ENCODE measurements around the gene PIGO. TPM values are rescaled to one million over a fixed set of nuclear protein-coding genes. Genes with fewer than 3 reads are reported as not detected.

The PIGO gene
- 31.9 and 32.0 TPM in 2 replicates for total RNA-seq (2022)
- percentile 71 among the genes with signal in this experiment for Bru-seq, nascent RNA
- percentile 90 among the genes with signal in this experiment for BruChase-seq, experiment 1, labeled RNA remaining after a 6-hour chase
- percentile 82 among the genes with signal in this experiment for BruChase-seq, experiment 2, labeled RNA remaining after a 2-hour chase
- long read RNA-seq, full-length matches to known transcripts: 4 of 27 reads
- long read RNA-seq, partial matches to known transcripts: 9 of 27 reads
- long read RNA-seq, other reads (novel, unspliced or antisense): 14 of 27 reads

DNA sequence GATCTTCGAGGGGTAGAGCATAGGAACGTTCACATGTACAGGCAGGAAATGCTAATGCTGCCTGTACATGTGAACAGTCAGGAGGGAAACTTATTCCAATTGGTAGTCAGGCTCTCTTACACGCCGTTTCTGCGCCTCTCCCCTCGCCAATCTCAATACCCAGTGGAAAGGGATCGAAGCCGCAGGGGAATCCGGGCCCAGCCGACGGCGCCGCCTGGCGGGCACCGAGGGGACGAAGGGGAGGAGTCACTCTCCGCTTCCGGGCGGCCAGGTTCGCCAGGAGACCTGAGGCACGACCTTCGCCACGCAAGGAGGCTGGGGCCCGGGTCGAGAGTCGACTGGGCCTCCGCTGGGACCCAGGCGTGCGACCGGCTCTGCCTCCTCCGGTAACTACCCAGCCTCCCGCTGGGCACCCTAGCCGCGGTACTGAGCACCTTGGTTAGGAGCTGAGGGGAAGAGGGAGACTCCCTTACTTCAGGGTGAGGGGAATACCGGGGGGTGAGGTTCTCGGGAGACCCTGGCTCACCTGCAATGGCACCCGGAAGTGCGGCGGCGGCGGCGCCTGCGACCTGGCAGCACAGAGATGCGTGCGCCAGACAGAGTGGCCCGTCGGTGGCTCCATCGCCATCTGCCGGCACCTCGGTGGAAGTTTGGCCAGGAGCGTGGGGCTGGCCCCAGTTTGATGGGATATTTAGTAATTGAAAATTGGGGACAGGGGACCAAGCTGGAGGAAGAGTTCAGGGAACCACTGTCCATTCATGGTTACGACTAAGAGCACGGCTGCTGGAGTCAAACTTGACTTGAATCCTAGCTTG, at the start of gene PIGO:
Gene PIGO (minus strand): TSS at position 557 of the 815 bp plus-strand sequence. CDS start 1,026 bp downstream, outside the sequence.
- TF ChIP-seq, protein P1, sequence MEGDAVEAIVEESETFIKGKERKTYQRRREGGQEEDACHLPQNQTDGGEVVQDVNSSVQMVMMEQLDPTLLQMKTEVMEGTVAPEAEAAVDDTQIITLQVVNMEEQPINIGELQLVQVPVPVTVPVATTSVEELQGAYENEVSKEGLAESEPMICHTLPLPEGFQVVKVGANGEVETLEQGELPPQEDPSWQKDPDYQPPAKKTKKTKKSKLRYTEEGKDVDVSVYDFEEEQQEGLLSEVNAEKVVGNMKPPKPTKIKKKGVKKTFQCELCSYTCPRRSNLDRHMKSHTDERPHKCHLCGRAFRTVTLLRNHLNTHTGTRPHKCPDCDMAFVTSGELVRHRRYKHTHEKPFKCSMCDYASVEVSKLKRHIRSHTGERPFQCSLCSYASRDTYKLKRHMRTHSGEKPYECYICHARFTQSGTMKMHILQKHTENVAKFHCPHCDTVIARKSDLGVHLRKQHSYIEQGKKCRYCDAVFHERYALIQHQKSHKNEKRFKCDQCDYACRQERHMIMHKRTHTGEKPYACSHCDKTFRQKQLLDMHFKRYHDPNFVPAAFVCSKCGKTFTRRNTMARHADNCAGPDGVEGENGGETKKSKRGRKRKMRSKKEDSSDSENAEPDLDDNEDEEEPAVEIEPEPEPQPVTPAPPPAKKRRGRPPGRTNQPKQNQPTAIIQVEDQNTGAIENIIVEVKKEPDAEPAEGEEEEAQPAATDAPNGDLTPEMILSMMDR (IDR thresholded peaks at IDR 0.05; ENCODE audit: unreplicated experiment): peak; percentile 8
- peak; percentile 88 for DNase-seq
- no peaks in the 10 kb centered on the region for H3K27me3 Mint-ChIP-seq (ENCODE audit: unreplicated experiment)
- H3K27ac Mint-ChIP-seq (ENCODE audit: unreplicated experiment): peak within 1 kb of the TSS; percentile 73
- peak within 1 kb of the TSS; percentile 74 for H3K4me3 Mint-ChIP-seq (ENCODE audit: low read depth, unreplicated experiment)
- H3K9me3 Mint-ChIP-seq (ENCODE audit: low read depth, unreplicated experiment): no peaks in the 10 kb centered on the region
- intact Hi-C loops (cut with micrococcal nuclease; ENCODE audit: unreplicated experiment): no loop called here
- peaks cover 35% of the 10 kb centered on the region for H3K36me3 Mint-ChIP-seq (ENCODE audit: insufficient read depth, unreplicated experiment)
- CTCF ChIA-PET: interaction anchor here (0.8 to 0.9 kb wide), 2 partner anchors 24 to 109 kb away, joined by 3 read pairs; partner anchors contain the start of gene VCP
- no peaks in the 10 kb centered on the region for H3K4me1 Mint-ChIP-seq (ENCODE audit: low read depth, unreplicated experiment)
- BruUV-seq (replicated peaks): TSS peak; percentile 73

DNA sequence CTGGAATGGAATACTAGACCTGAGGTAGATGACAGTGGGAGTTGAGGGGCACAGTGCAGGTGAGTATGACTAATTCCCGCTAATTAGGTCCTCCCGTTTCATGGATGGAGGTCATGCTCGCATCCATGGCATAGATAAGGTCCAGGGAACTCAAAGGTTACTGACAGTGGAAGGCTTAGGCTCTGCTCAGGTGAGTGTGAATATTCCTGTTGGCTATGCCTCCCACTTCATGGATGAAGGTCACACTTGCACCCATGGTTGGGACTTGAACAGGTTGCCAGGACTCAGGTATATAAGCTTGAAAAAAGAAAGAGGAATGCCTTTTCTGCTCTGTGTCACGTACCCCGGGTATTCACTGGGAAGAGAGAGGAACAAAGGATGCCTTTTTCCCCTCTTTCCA, 45.6 kb upstream of the PIGO start:
- Mint-ChIP-seq H3K4me3 (ENCODE audit: low read depth, unreplicated experiment) (no peak overlapping the region), H3K4me1 (ENCODE audit: low read depth, unreplicated experiment) (no peaks in the 10 kb centered on the region), H3K27ac (ENCODE audit: unreplicated experiment) (no peak overlapping the region), H3K9me3 (ENCODE audit: low read depth, unreplicated experiment) (peaks cover 4% of the 10 kb centered on the region), H3K36me3 (ENCODE audit: insufficient read depth, unreplicated experiment) (no peaks in the 10 kb centered on the region), H3K27me3 (ENCODE audit: unreplicated experiment) (no peaks in the 10 kb centered on the region)
- intact Hi-C loops (cut with micrococcal nuclease; ENCODE audit: unreplicated experiment): no loop called here
- TF ChIP-seq, protein P1 (IDR thresholded peaks at IDR 0.05; ENCODE audit: unreplicated experiment): no peak
- BruUV-seq (replicated peaks): no TSS peak
- DNase-seq: no peak
- CTCF ChIA-PET: no interaction called here

DNA sequence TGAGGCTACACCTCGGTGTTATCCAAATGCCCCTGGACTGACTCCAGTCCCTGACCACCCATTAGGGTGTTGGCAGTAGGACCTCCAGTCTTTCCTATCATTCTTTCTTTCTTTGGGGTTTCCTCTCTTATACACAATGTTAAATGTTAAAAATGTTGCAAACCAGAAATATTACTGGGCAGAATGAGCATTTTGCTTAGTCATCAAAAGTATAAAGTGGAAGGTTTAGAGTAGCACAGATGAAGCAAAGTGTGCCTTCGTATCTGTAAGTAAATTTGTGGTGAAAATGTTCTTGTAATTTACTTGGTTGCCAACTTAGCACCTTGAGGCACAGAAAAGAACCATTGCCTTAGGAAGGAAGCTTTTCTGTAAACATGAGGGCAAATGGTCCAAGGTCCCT, 43.7 kb upstream of the PIGO start:
- no peaks in the 10 kb centered on the region for H3K27me3 Mint-ChIP-seq (ENCODE audit: unreplicated experiment)
- no peak overlapping the region for H3K27ac Mint-ChIP-seq (ENCODE audit: unreplicated experiment)
- CTCF ChIA-PET: no interaction called here
- no peaks in the 10 kb centered on the region for H3K4me1 Mint-ChIP-seq (ENCODE audit: low read depth, unreplicated experiment)
- BruUV-seq (replicated peaks): no TSS peak
- no peak for DNase-seq
- peaks cover 5% of the 10 kb centered on the region for H3K9me3 Mint-ChIP-seq (ENCODE audit: low read depth, unreplicated experiment)
- intact Hi-C loops (cut with micrococcal nuclease; ENCODE audit: unreplicated experiment): no loop called here
- TF ChIP-seq, protein P1 (IDR thresholded peaks at IDR 0.05; ENCODE audit: unreplicated experiment): no peak
- no peak overlapping the region for H3K4me3 Mint-ChIP-seq (ENCODE audit: low read depth, unreplicated experiment)
- H3K36me3 Mint-ChIP-seq (ENCODE audit: insufficient read depth, unreplicated experiment): no peaks in the 10 kb centered on the region

DNA sequence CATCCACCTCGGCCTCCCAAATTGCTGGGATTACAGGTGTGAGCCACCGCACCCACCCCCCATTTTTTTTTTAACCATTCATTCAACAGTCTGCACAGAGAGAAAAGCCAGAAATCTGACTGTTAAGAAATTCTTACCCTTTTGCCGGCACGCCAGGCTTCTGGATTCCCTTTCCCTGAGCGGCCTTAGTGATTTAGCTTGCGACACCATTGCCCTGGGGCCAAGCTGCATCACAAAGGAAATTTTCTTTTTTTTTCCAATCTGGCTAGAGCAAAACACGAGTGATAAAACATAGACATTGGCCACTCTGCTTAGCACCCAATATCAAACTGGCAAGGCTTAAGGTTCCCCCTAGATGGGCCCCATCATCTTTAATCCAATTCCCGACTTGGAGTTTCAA, 40.5 kb upstream of the PIGO start:
- Mint-ChIP-seq H3K4me1 (ENCODE audit: low read depth, unreplicated experiment) (no peaks in the 10 kb centered on the region), H3K27ac (ENCODE audit: unreplicated experiment) (no peak overlapping the region), H3K36me3 (ENCODE audit: insufficient read depth, unreplicated experiment) (no peaks in the 10 kb centered on the region), H3K27me3 (ENCODE audit: unreplicated experiment) (no peaks in the 10 kb centered on the region), H3K4me3 (ENCODE audit: low read depth, unreplicated experiment) (no peak overlapping the region), H3K9me3 (ENCODE audit: low read depth, unreplicated experiment) (peaks cover 5% of the 10 kb centered on the region)
- CTCF ChIA-PET: no interaction called here
- intact Hi-C loops (cut with micrococcal nuclease; ENCODE audit: unreplicated experiment): no loop called here
- no TSS peak for BruUV-seq (replicated peaks)
- DNase-seq: no peak
- TF ChIP-seq, protein P1 (IDR thresholded peaks at IDR 0.05; ENCODE audit: unreplicated experiment): no peak
